ENCODE data around the gene FRMD1.

The FRMD1 gene

DNA sequence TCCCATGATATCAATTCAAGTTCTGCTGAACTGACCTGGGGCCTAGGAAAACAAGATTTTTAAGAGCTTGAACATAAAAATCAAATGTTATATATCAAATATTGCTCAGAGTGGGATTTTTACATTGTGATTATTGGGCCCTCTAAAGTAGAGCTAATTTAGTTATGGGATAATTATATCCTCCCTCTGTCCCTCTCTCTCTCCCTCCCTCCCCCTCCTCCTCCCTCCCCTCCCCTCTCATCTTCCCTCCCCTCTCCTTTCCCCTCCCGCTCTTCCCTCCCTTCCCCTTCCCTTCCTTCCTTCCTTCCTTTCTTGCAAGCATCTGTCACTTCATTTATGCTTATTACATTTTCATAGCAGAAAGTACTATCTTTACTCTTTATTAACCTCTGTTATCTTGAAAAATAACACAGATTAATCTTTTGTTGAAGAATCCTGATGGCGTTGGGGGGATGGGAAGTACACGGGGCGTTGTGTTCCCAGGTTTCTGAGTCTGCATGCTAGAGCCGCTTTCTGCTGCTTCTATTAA lies 48.7 kb downstream of the FRMD1 start:
- no peaks in the 10 kb centered on the region for H4K20me1 ChIP-seq (ENCODE audit: control insufficient read depth, insufficient read depth, low read depth, low read length)
- no peak overlapping the region for H3K4me3 ChIP-seq (ENCODE audit: low read length)
- no peaks in the 10 kb centered on the region for H3K9me2 ChIP-seq (replicated peaks; ENCODE audit: control insufficient read depth, low read length)
- no peaks in the 10 kb centered on the region for H3F3A ChIP-seq (ENCODE audit: control insufficient read depth, insufficient read depth)
- no peaks in the 10 kb centered on the region for H3K27me3 ChIP-seq (ENCODE audit: control insufficient read depth, low read length)
- TF ChIP-seq, protein P1, sequence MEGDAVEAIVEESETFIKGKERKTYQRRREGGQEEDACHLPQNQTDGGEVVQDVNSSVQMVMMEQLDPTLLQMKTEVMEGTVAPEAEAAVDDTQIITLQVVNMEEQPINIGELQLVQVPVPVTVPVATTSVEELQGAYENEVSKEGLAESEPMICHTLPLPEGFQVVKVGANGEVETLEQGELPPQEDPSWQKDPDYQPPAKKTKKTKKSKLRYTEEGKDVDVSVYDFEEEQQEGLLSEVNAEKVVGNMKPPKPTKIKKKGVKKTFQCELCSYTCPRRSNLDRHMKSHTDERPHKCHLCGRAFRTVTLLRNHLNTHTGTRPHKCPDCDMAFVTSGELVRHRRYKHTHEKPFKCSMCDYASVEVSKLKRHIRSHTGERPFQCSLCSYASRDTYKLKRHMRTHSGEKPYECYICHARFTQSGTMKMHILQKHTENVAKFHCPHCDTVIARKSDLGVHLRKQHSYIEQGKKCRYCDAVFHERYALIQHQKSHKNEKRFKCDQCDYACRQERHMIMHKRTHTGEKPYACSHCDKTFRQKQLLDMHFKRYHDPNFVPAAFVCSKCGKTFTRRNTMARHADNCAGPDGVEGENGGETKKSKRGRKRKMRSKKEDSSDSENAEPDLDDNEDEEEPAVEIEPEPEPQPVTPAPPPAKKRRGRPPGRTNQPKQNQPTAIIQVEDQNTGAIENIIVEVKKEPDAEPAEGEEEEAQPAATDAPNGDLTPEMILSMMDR (IDR thresholded peaks at IDR 0.05; ENCODE audit: low read depth, low read length, poor library complexity, severe bottlenecking), result no peak
- no peak for TF ChIP-seq EZH2phosphoT487 (IDR thresholded peaks at IDR 0.05; ENCODE audit: borderline replicate concordance, low read length)
- no peaks in the 10 kb centered on the region for H3K4me1 ChIP-seq (ENCODE audit: control insufficient read depth, low read length)
- no peak overlapping the region for H3K4me2 ChIP-seq (ENCODE audit: low read length)
- no peaks in the 10 kb centered on the region for H3K79me2 ChIP-seq (ENCODE audit: control insufficient read depth, low read length)
- H3K27ac ChIP-seq (ENCODE audit: low read depth, low read length), result no peak overlapping the region
- H3K9me3 ChIP-seq (ENCODE audit: control insufficient read depth, insufficient read depth, low read length), result no peaks in the 10 kb centered on the region
- no peaks in the 10 kb centered on the region for H3K36me3 ChIP-seq (ENCODE audit: control insufficient read depth, low read length)

DNA sequence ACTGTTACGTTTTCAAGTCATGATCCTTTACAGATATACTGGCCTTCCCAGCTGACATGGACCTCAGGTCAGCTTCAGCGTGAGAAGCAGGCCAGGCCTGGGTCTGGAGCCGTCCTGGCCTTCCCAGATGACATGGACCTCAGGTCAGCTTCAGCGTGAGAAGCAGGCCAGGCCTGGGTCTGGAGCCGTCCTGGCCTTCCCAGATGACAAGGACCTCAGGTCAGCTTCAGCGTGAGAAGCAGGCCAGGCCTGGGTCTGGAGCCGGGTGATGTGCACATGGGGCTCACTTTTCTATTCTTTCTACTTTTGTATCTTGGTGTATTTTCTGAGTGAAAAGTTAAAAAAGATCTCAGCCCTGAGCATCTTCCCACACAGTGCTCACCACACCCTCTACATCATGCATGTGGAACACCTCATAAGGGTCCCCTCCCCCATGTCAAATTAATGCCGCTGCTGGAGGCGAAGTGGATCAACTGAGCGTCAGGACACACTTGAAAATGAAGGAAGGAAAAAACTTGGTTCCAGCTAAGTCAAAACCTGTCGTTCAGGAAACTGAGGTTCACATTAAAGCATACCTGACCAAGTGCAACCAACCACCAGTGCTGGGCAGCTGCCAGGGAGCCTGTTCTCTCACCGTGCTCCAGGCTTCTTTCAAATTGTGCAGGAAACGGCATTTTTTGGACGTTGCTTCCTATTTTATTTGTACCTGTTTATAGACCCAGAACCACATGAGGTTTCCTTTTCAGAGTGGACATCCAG lies 49.4 kb downstream of the FRMD1 start:
- Histone ChIP-seq H3F3A (ENCODE audit: control insufficient read depth, insufficient read depth) (no peaks in the 10 kb centered on the region), H3K36me3 (ENCODE audit: control insufficient read depth, low read length) (no peaks in the 10 kb centered on the region), H3K9me3 (ENCODE audit: control insufficient read depth, insufficient read depth, low read length) (no peaks in the 10 kb centered on the region), H3K4me1 (ENCODE audit: control insufficient read depth, low read length) (no peaks in the 10 kb centered on the region), H3K9me2 (replicated peaks; ENCODE audit: control insufficient read depth, low read length) (no peaks in the 10 kb centered on the region), H3K4me2 (ENCODE audit: low read length) (no peak overlapping the region), H3K79me2 (ENCODE audit: control insufficient read depth, low read length) (no peaks in the 10 kb centered on the region), H3K4me3 (ENCODE audit: low read length) (no peak overlapping the region), H3K27me3 (ENCODE audit: control insufficient read depth, low read length) (no peaks in the 10 kb centered on the region), H3K27ac (ENCODE audit: low read depth, low read length) (no peak overlapping the region), H4K20me1 (ENCODE audit: control insufficient read depth, insufficient read depth, low read depth, low read length) (no peaks in the 10 kb centered on the region)
- TF ChIP-seq, protein P1 (IDR thresholded peaks at IDR 0.05; ENCODE audit: low read depth, low read length, poor library complexity, severe bottlenecking), result no peak
- TF ChIP-seq EZH2phosphoT487 (IDR thresholded peaks at IDR 0.05; ENCODE audit: borderline replicate concordance, low read length), result no peak

DNA sequence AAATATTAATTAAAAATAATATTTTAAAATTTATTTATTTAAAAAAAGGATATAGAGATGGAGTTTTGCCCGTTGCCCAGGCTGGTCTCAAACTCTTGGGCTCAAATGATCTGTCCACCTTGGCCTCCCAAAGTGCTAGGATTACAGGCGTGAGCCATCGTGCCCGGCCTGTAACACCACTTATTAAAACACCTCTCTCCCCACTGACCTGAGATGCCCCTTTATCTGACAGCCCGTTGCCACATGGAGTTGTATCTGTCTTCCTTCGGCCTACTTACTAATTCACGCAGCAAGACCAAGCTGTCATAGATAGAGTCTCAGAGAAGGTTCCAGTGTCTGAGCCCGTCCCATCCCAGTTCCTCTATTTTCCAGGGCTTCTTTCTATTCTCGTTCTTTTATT lies 50.8 kb downstream of the FRMD1 start:
- Histone ChIP-seq H3K4me3 (ENCODE audit: low read length) (no peak overlapping the region), H3F3A (ENCODE audit: control insufficient read depth, insufficient read depth) (no peaks in the 10 kb centered on the region), H3K9me2 (replicated peaks; ENCODE audit: control insufficient read depth, low read length) (no peaks in the 10 kb centered on the region), H3K79me2 (ENCODE audit: control insufficient read depth, low read length) (no peaks in the 10 kb centered on the region), H3K9me3 (ENCODE audit: control insufficient read depth, insufficient read depth, low read length) (no peaks in the 10 kb centered on the region), H3K4me2 (ENCODE audit: low read length) (no peak overlapping the region), H4K20me1 (ENCODE audit: control insufficient read depth, insufficient read depth, low read depth, low read length) (no peaks in the 10 kb centered on the region), H3K4me1 (ENCODE audit: control insufficient read depth, low read length) (no peaks in the 10 kb centered on the region), H3K36me3 (ENCODE audit: control insufficient read depth, low read length) (no peaks in the 10 kb centered on the region), H3K27ac (ENCODE audit: low read depth, low read length) (no peak overlapping the region), H3K27me3 (ENCODE audit: control insufficient read depth, low read length) (no peaks in the 10 kb centered on the region)
- TF ChIP-seq, protein P1 (IDR thresholded peaks at IDR 0.05; ENCODE audit: low read depth, low read length, poor library complexity, severe bottlenecking), result no peak
- TF ChIP-seq EZH2phosphoT487 (IDR thresholded peaks at IDR 0.05; ENCODE audit: borderline replicate concordance, low read length), result no peak

Data from DOHH2 (cell line).